Smooth muscle cell (in vitro differentiated cells): ENCODE measurements around the gene DHDDS. TPM values are rescaled to one million over a fixed set of nuclear protein-coding genes. Genes with fewer than 3 reads are reported as not detected.

ENCODE experiments used
- DNase-seq: peaks from one replicate; lab custom pipeline; 2025; ENCODE audit not compliant: unreplicated experiment; lab: John Stamatoyannopoulos, UW
- H2AFZ ChIP-seq: fragments of 200-600 bp; sonication (generic); 2 replicates; pipeline ENCODE4 v1.6.0; 2016; ENCODE audit warnings: antibody characterized with exemption, low read depth, mild to moderate bottlenecking
- H3F3A ChIP-seq: fragments of 200-600 bp; sonication (generic); 2 replicates; pipeline ENCODE4 v1.6.0; 2017; ENCODE audit warnings: antibody characterized with exemption, low read depth
- H3K27ac ChIP-seq: fragments of 200-600 bp; sonication (generic); 2 replicates; pipeline ENCODE4 v1.5.1; 2016; ENCODE audit warnings: low read depth, mild to moderate bottlenecking
- H3K27me3 ChIP-seq: fragments of 200-600 bp; sonication (generic); 2 replicates; pipeline ENCODE4 v1.6.1; 2016; ENCODE audit warnings: low read depth, mild to moderate bottlenecking
- H3K36me3 ChIP-seq: fragments of 200-600 bp; sonication (generic); 2 replicates; pipeline ENCODE4 v1.5.1; 2016; ENCODE audit warnings: low read depth
- H3K4me1 ChIP-seq: fragments of 200-600 bp; sonication (generic); 2 replicates; pipeline ENCODE4 v1.5.1; 2016; ENCODE audit warnings: low read depth
- H3K4me2 ChIP-seq: fragments of 200-600 bp; sonication (generic); 2 replicates; pipeline ENCODE4 v1.6.0; 2016; ENCODE audit warnings: mild to moderate bottlenecking
- H3K4me3 ChIP-seq: fragments of 200-600 bp; sonication (generic); 2 replicates; pipeline ENCODE4 v1.5.1; 2016; ENCODE audit warnings: mild to moderate bottlenecking
- H3K79me2 ChIP-seq: fragments of 200-600 bp; sonication (generic); 2 replicates; pipeline ENCODE4 v1.6.0; 2016; ENCODE audit warnings: low read depth, mild to moderate bottlenecking
- H3K9ac ChIP-seq: fragments of 200-600 bp; sonication (generic); 2 replicates; pipeline ENCODE4 v1.6.0; 2016; ENCODE audit warnings: low read depth
- H3K9me3 ChIP-seq: fragments of 200-600 bp; sonication (generic); replicated peaks from 2 replicates; pipeline ENCODE4 v1.5.1; 2016; ENCODE audit warnings: low read depth
- H4K20me1 ChIP-seq: fragments of 200-600 bp; sonication (generic); 2 replicates; pipeline ENCODE4 v1.6.0; 2016; ENCODE audit warnings: low read depth
- WGBS: methylation state at CpG from one replicate; pipeline ENCODE4 v1.1.7; 2016; ENCODE audit warnings: low lambda C conversion rate; 5-methylcytosine and 5-hydroxymethylcytosine counted together
- polyA plus RNA-seq: library from polyadenylated mRNA; unstranded; fragments of >200 nt; fragmentation: Nextera tagmentation; extraction: Ambion mirVana; gene quantifications from 2 replicates; pipeline ENCODE4 v1.2.1, GENCODE V29; 2016
- total RNA-seq: library from RNA; depleted of rRNA; stranded (reverse); fragments of >200 nt; gene quantifications from 2 replicates; pipeline ENCODE4 v1.2.3, GENCODE V29; 2014
- TF ChIP-seq, protein P1 (sequence below): fragments of 200-600 bp; sonication (generic); IDR thresholded peaks from 2 replicates; pipeline ENCODE4 v1.5.1; 2017; ENCODE audit warnings: borderline replicate concordance, mild to moderate bottlenecking, antibody characterized with exemption; ENCODE audit not compliant: insufficient read depth, poor library complexity, severe bottlenecking

Gene DHDDS
- total and polyA plus RNA-seq, 2 experiments from 2014 or later = 37.5 to 41.5 TPM

DNA sequence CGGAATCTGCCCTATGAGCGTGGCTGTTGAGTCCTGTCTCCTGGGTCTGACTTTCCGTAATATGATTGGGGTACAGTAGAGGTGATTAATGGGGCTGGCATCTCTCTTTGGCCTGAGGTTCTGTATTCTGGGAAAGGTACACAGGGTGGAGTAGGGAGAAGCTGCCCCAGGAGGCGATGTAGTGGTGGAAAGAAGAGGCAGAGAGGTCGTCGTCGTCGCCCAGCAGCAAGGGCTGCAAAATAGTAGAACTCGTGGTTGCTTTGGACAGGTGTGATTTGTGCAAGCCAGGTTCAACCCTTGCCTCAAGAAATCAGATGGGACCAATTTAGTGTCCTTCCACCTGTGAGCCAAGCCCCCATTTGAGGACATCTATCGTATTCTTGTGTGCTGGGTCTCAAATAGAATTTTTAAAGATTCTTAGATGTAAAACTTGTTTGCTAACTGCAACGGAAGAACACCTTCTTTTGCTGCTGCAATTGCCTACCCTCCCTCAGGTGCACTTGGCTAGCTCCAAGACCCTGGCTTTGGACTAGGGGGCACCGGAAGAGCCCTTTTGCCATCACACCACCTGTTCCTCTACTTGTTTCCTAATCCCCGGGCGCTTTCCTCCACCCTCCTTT lies 38.9 kb downstream of the DHDDS start:
- 44% methylated on average over 14 of the region's 14 CpGs for WGBS
- Histone ChIP-seq H3K27ac (no peak overlapping the region), H3K79me2 (peaks cover 15% of the 10 kb centered on the region), H3K4me1 (peaks cover 46% of the 10 kb centered on the region), H3F3A (peaks cover 17% of the 10 kb centered on the region), H2AFZ (no peak overlapping the region), H3K9me3 (no peaks in the 10 kb centered on the region), H3K27me3 (no peaks in the 10 kb centered on the region), H3K4me3 (peak overlapping the region; percentile 98), H3K36me3 (peaks cover 11% of the 10 kb centered on the region), H4K20me1 (peaks cover 55% of the 10 kb centered on the region), H3K4me2 (peak overlapping the region; percentile 94), H3K9ac (no peak overlapping the region)
- no peak for DNase-seq
- TF ChIP-seq, protein P1, sequence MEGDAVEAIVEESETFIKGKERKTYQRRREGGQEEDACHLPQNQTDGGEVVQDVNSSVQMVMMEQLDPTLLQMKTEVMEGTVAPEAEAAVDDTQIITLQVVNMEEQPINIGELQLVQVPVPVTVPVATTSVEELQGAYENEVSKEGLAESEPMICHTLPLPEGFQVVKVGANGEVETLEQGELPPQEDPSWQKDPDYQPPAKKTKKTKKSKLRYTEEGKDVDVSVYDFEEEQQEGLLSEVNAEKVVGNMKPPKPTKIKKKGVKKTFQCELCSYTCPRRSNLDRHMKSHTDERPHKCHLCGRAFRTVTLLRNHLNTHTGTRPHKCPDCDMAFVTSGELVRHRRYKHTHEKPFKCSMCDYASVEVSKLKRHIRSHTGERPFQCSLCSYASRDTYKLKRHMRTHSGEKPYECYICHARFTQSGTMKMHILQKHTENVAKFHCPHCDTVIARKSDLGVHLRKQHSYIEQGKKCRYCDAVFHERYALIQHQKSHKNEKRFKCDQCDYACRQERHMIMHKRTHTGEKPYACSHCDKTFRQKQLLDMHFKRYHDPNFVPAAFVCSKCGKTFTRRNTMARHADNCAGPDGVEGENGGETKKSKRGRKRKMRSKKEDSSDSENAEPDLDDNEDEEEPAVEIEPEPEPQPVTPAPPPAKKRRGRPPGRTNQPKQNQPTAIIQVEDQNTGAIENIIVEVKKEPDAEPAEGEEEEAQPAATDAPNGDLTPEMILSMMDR = no peak

GRCh38 chr1:26471498-26472319 lies 39.6 kb downstream of the DHDDS start:
- DNase-seq = peak; percentile 73
- Histone ChIP-seq H3K9me3 (no peaks in the 10 kb centered on the region), H3K79me2 (peaks cover 15% of the 10 kb centered on the region), H4K20me1 (peaks cover 60% of the 10 kb centered on the region), H2AFZ (no peak overlapping the region), H3K9ac (no peak overlapping the region), H3K4me2 (peak overlapping the region; percentile 94), H3K4me3 (peak overlapping the region; percentile 98), H3K27ac (no peak overlapping the region), H3K27me3 (no peaks in the 10 kb centered on the region), H3K4me1 (peaks cover 46% of the 10 kb centered on the region), H3K36me3 (peaks cover 6% of the 10 kb centered on the region), H3F3A (peaks cover 21% of the 10 kb centered on the region)
- WGBS = 2% methylated on average over 41 of the region's 52 CpGs
- TF ChIP-seq, protein P1 = no peak

DNA sequence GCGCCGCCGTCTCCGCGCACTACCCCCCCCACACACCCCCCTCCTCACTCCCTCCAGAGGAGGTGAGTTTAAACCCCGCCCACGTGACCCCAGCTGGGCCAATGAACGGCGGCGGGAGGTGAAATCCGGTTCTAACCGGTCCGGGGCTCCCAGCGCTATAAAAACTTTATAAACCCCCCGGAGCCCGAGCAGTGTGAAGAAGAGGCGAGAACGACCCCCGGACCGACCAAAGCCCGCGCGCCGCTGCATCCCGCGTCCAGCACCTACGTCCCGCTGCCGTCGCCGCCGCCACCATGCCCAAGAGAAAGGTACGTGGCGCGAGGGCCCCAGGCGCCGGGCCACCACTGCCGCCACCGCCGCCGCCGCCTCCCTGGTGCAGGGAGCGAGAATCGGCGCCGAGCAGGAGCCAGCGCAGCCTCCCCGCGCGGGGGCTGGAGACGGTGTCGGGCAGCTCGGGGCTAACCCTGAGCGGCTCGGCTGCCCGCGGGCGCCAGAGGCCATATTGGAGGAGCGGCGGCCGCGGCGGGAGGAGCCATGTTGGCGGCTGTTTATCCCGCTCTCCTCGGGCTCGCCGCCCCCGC lies 40.3 kb downstream of the DHDDS start, which contains the start of gene HMGN2:
Gene HMGN2 (plus strand): TSS at position 121 of the 581 bp plus-strand sequence. CDS start 173 bp downstream, at position 294.
- H3K27ac ChIP-seq = peak within 1 kb of the TSS; percentile 93
- no peaks in the 10 kb centered on the region for H3K9me3 ChIP-seq
- H4K20me1 ChIP-seq = peaks cover 60% of the 10 kb centered on the region
- H3K36me3 ChIP-seq = peaks cover 6% of the 10 kb centered on the region
- DNase-seq = peak; percentile 74
- H3K27me3 ChIP-seq = no peaks in the 10 kb centered on the region
- WGBS = under 1% methylated on average over 52 of the region's 69 CpGs
- TF ChIP-seq, protein P1 = no peak
- H3K4me3 ChIP-seq = peak within 1 kb of the TSS; percentile 98
- H3K9ac ChIP-seq = peak within 1 kb of the TSS; percentile 93
- H2AFZ ChIP-seq = peak within 1 kb of the TSS; percentile 85
- peaks cover 15% of the 10 kb centered on the region for H3K79me2 ChIP-seq
- peaks cover 46% of the 10 kb centered on the region for H3K4me1 ChIP-seq
- peaks cover 24% of the 10 kb centered on the region for H3F3A ChIP-seq
- peak within 1 kb of the TSS; percentile 94 for H3K4me2 ChIP-seq
